GM06990 (cell line): ENCODE results near the gene VWA2.

ENCODE experiments used
- DNase-seq: peaks from one replicate; pipeline ENCODE4 v3.0.0-alpha.2; 2011; ENCODE audit not compliant: insufficient read length; ENCODE audit errors: extremely low read depth
- H3K27me3 ChIP-seq: replicated peaks from 2 replicates; pipeline ENCODE4 v1.6.0; 2011; ENCODE audit warnings: low read length; ENCODE audit not compliant: control insufficient read depth, insufficient read depth
- H3K36me3 ChIP-seq: 2 replicates; pipeline ENCODE4 v1.5.1; 2011; ENCODE audit warnings: low read length; ENCODE audit not compliant: control insufficient read depth, insufficient read depth
- H3K4me3 ChIP-seq: replicated peaks from 2 replicates; pipeline ENCODE4 v1.5.1; 2011; ENCODE audit warnings: low read depth, mild to moderate bottlenecking, control low read depth, low read length
- TF ChIP-seq, protein P1 (sequence below): IDR thresholded peaks from 2 replicates; pipeline ENCODE4 v1.5.1; 2011; ENCODE audit warnings: low read length, control low read depth, mild to moderate bottlenecking, inconsistent platforms; ENCODE audit not compliant: insufficient read depth, poor library complexity, severe bottlenecking

VWA2 gene

DNA sequence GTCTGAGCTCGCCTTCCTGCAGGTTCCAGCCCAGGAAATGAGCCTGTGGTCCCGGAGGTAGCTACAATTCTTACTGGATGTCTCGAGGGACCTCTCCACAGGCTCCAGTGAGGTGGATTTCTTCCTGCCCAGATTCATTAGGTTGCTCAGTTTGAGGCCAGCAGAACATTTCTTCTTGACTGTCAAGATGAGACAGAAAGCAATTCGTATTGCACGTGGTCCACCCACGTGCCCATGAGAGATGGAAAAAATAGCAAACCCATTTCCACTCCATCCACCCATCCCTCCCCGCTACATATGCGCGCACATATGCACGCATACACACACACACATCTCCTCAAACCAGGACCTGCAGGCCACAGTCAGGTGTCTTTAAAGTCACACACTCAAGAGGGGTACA lies 68.7 kb downstream of the VWA2 start:
- DNase-seq: no peak
- Histone ChIP-seq H3K36me3 (no peaks in the 10 kb centered on the region), H3K27me3 (no peaks in the 10 kb centered on the region), H3K4me3 (no peak overlapping the region)
- TF ChIP-seq, protein P1, sequence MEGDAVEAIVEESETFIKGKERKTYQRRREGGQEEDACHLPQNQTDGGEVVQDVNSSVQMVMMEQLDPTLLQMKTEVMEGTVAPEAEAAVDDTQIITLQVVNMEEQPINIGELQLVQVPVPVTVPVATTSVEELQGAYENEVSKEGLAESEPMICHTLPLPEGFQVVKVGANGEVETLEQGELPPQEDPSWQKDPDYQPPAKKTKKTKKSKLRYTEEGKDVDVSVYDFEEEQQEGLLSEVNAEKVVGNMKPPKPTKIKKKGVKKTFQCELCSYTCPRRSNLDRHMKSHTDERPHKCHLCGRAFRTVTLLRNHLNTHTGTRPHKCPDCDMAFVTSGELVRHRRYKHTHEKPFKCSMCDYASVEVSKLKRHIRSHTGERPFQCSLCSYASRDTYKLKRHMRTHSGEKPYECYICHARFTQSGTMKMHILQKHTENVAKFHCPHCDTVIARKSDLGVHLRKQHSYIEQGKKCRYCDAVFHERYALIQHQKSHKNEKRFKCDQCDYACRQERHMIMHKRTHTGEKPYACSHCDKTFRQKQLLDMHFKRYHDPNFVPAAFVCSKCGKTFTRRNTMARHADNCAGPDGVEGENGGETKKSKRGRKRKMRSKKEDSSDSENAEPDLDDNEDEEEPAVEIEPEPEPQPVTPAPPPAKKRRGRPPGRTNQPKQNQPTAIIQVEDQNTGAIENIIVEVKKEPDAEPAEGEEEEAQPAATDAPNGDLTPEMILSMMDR: no peak

DNA sequence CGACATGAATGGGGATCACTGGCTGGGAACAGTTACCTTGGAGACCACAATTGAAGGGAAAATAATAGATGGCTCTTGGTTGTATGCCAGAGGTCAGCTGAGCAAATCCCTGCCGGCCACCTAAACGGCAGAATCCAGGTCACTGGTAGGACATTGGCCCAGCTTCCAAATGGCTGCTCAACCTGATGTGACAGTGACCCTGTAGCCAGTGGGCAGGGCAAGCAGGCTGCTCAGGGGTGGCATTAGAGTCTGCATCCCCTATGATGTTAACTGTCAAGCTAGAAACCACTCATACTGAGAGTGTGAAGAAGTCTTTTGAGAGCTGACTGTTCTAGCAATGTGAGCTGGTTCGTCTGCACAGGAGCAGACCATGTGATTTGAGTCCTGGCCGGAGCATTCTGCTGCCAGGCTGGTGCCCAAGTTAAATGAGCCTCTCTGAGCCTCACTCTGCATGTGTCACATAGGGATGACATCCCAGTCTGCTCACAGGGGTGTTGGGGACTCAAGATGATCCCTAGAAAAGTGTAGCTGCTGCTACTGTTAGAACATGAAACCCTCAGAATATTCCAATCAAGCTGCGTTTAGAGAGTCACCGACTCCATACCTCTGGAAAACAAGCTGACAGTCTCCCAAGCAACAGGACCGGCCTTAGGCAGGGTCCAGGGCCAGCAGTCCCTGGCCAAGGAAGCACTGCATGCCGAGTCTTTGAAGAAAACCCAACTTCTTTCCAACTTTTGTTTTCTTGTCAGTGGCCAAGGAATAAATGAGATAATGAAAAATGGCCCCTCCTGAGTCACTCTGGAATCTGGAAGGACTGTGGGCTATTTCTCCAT lies 69.7 kb downstream of the VWA2 start:
- Histone ChIP-seq H3K27me3 (no peaks in the 10 kb centered on the region), H3K4me3 (no peak overlapping the region), H3K36me3 (no peaks in the 10 kb centered on the region)
- no peak for DNase-seq
- TF ChIP-seq, protein P1: no peak

DNA sequence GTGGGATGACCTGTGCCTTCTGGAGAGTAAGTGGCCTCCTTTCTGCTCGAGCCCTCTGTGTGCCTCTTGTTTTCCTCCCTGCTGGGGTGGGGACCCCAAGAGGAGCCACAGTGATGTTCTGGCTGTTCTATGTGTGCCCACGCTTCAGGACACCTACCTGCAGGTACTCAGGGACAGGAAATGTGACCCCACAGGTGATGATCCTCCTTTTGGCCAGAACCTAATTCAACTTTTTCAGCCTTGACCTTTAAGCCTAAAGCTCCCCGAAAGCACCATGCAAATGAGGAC lies 70.3 kb downstream of the VWA2 start:
- Histone ChIP-seq H3K4me3 (no peak overlapping the region), H3K36me3 (no peaks in the 10 kb centered on the region), H3K27me3 (no peaks in the 10 kb centered on the region)
- TF ChIP-seq, protein P1: no peak
- no peak for DNase-seq

DNA sequence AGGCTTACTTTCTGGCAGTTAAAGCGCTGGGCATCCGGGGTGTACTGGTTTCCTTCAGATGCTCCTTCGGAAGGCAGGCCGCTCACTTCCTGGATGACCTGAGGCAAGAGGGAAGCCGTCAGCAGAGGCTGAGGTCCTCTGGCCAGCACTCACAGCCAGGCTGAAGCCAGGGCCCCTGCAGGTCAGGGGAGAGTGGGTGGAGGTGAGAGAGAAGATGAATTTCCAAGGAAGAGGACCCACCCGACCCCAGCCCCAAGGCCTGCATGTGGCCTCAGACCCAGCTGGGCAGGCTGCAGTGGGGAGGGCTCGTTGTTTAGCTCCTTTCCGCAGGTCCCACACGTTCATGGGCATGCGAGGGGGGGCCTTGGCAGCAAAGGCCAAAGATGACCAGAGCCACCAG lies 71.3 kb downstream of the VWA2 start:
- H3K27me3 ChIP-seq: no peaks in the 10 kb centered on the region
- DNase-seq: no peak
- no peak overlapping the region for H3K4me3 ChIP-seq
- TF ChIP-seq, protein P1: no peak
- no peaks in the 10 kb centered on the region for H3K36me3 ChIP-seq

DNA sequence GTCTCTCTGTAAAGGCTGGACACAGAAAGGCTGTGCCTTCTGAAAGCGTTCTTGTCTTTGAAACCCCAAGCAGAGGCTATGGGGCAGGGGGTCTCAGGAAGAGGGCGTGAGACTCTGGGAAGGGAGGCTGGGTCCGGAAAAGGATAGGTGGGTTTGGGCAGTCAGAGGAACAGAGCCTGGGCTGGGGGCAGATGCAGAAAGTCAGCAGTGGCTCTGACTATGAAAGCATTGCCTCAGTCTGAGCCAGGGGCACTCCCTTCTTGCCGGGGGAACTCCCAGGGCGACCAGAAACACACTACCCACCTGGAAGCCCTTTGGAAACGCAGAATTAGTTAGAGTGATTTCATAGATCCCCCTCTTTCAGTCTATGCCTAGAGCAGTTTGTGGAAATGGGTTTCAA lies 72.0 kb downstream of the VWA2 start:
- TF ChIP-seq, protein P1: no peak
- Histone ChIP-seq H3K27me3 (no peaks in the 10 kb centered on the region), H3K36me3 (no peaks in the 10 kb centered on the region), H3K4me3 (no peak overlapping the region)
- DNase-seq: no peak
